Adrenal gland (tissue), 12 donors: Measurements from ENCODE around the gene SLC17A4. TPM values are rescaled to one million over a fixed set of nuclear protein-coding genes. Genes with fewer than 3 reads are reported as not detected.

ENCODE experiments used
- DNase-seq, 7 donors: peaks; one replicate each; pipeline ENCODE4 v3.0.0-alpha.2; 2019 to 2020
- H3K27ac ChIP-seq, 5 donors: fragments of 200-600 bp; sonication (generic) in 4 of 5; 1 replicate in 3 of 5; 2 replicates in 2 of 5; pipeline versions ENCODE4 v1.5.1 to v1.8.0; 2016 to 2020; ENCODE audit warnings: mild to moderate bottlenecking in 1 of 5
- H3K27me3 ChIP-seq: fragments of 200-600 bp; 2 replicates; pipeline ENCODE4 v1.8.0; 2021
- H3K36me3 ChIP-seq, 2 donors: fragments of 200-600 bp; replicated peaks in 1 of 2; 1 replicate in 1 of 2; 2 replicates in 1 of 2; pipeline versions ENCODE4 v1.5.1 to v1.8.0; 2018 to 2022
- H3K4me1 ChIP-seq, 2 donors: fragments of 200-600 bp; replicated peaks in 1 of 2; 1 replicate in 1 of 2; 2 replicates in 1 of 2; pipeline versions ENCODE4 v1.5.1 to v1.8.0; 2018 to 2021
- H3K4me3 ChIP-seq, 4 donors: fragments of 200-600 bp; sonication (generic) in 3 of 4; one replicate each; pipeline ENCODE4 v1.5.1; 2016 to 2018
- H3K9me3 ChIP-seq, 3 donors: fragments of 200-600 bp; sonication (generic) in 1 of 3; replicated peaks in 1 of 3; 1 replicate in 2 of 3; 2 replicates in 1 of 3; pipeline versions ENCODE4 v1.5.1 to v1.8.0; 2016 to 2021
- POLR2A ChIP-seq, 2 donors: fragments of 450-650 bp; IDR thresholded peaks; one replicate each; pipeline ENCODE4 v1.6.1; 2017; ENCODE audit warnings: antibody characterized with exemption in 2 of 2, mild to moderate bottlenecking in 2 of 2, moderate library complexity in 1 of 2
- WGBS, 4 donors: extraction: QIAGEN DNeasy Blood & Tissue Kit in 2 of 4; methylation state at CpG; one replicate each; pipeline versions ENCODE4 v1.1.5 to v1.1.7; 2013 to 2017; 5-methylcytosine and 5-hydroxymethylcytosine counted together
- intact Hi-C, 2 donors: fragments of 100-400 bp; cut with DNase I; formaldehyde crosslinking; loops; one replicate each; pipeline versions ENCODE4 v1.14.1 to v1.15.0; 2022 to 2023
- polyA plus RNA-seq, 3 donors: library from polyadenylated mRNA; stranded (reverse); fragments of 200-250 nt in 2 of 3; fragments of 350-450 nt in 1 of 3; fragmentation: Illumina TruSeq in 1 of 3; extraction: RNeasy Lipid Tissue Mini Kit (QIAGEN cat#74804) in 1 of 3; gene quantifications; one replicate each; pipeline ENCODE4 v1.2.3, GENCODE V29; 2013 to 2014
- total RNA-seq, 9 donors: library from RNA; depleted of rRNA in 4 of 9; stranded (reverse); fragments of >200 nt in 4 of 9; fragments of 120-200 nt in 1 of 9; fragmentation: NEBNext Ultra II Directional in 1 of 9; extraction: Animal tissue kit (Norgen Biotek cat#: 25700) in 1 of 9; gene quantifications; one replicate each; pipeline versions ENCODE4 v1.1.0 to v1.2.4, GENCODE V29; 2013 to 2023
- TF ChIP-seq, protein P1 (sequence below), 6 experiments: fragments of 450-650 bp in 4 of 6; fragments of 200-600 bp in 2 of 6; sonication (generic) in 1 of 6; IDR thresholded peaks; 1 replicate in 5 of 6; 2 replicates in 1 of 6; pipeline versions ENCODE4 v1.5.1 to v1.8.0; 2016 to 2021; ENCODE audit warnings: antibody characterized with exemption in 6 of 6, mild to moderate bottlenecking in 2 of 6, moderate library complexity in 1 of 6
- donor health status: healthy with polysubstance abuse.
- donor health status: Bipolar disorder and iron deficiency.
- donor health status: DM: yes; HTN: yes; CAD: no.
- donor health status: DM: no; HTN: no; CAD: no.
- donor health status: DM: no; HTN: no; CAD: no.
- donor health status: DM: yes; HTN: yes; CAD: no.

Gene SLC17A4
- total and polyA plus RNA-seq, 12 donors = 0.04 TPM; not detected in 11

DNA sequence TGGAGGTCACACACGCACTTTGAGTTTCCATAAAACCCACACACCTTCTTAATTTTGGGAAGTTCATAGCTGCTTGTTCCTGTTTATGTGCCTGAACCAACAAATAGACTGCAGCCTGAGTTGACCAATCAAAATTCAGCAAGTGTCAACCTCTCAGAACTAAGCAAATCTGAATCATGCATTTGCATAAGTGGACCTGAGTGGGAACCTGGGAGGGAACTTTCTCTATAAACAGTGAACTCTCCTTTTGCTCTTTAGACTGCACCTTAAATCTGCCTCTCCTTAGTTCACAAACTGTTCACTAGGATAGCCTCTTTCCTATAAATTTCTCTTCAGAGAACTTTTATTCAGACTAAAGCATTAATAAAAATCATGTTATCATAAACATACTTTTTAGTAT, 39.4 kb downstream of the SLC17A4 start:
- Histone ChIP-seq H3K27me3 (no peaks in the 10 kb centered on the region), H3K36me3 (no peaks in the 10 kb centered on the region), H3K9me3 (no peaks in the 10 kb centered on the region), H3K4me3 (no peak overlapping the region), H3K27ac (no peak overlapping the region), H3K4me1 (no peaks in the 10 kb centered on the region)
- DNase-seq = no peak
- intact Hi-C loops = no loop called here
- WGBS, 4 donors = 75 to 96% (median 89%) methylated on average over 1 of the region's 1 CpG
- no peak for TF ChIP-seq POLR2A (IDR thresholded peaks at IDR 0.05)
- TF ChIP-seq, protein P1, sequence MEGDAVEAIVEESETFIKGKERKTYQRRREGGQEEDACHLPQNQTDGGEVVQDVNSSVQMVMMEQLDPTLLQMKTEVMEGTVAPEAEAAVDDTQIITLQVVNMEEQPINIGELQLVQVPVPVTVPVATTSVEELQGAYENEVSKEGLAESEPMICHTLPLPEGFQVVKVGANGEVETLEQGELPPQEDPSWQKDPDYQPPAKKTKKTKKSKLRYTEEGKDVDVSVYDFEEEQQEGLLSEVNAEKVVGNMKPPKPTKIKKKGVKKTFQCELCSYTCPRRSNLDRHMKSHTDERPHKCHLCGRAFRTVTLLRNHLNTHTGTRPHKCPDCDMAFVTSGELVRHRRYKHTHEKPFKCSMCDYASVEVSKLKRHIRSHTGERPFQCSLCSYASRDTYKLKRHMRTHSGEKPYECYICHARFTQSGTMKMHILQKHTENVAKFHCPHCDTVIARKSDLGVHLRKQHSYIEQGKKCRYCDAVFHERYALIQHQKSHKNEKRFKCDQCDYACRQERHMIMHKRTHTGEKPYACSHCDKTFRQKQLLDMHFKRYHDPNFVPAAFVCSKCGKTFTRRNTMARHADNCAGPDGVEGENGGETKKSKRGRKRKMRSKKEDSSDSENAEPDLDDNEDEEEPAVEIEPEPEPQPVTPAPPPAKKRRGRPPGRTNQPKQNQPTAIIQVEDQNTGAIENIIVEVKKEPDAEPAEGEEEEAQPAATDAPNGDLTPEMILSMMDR (IDR thresholded peaks at IDR 0.05) = no peak

- H3K4me1 ChIP-seq = no peaks in the 10 kb centered on the region
- no peak overlapping the region for H3K4me3 ChIP-seq
- no peak overlapping the region for H3K27ac ChIP-seq
- DNase-seq = no peak
- 92 to 97% (median 95%) methylated on average over 2 of the region's 2 CpGs for WGBS, 4 donors
- no peaks in the 10 kb centered on the region for H3K36me3 ChIP-seq
- H3K9me3 ChIP-seq = no peaks in the 10 kb centered on the region
- TF ChIP-seq POLR2A (IDR thresholded peaks at IDR 0.05) = no peak
- TF ChIP-seq, protein P1 (IDR thresholded peaks at IDR 0.05) = no peak
- intact Hi-C loops = no loop called here
- H3K27me3 ChIP-seq = no peaks in the 10 kb centered on the region
Observed at GRCh38 chr6:25794784-25795183, 40.2 kb downstream of the SLC17A4 start.

DNA sequence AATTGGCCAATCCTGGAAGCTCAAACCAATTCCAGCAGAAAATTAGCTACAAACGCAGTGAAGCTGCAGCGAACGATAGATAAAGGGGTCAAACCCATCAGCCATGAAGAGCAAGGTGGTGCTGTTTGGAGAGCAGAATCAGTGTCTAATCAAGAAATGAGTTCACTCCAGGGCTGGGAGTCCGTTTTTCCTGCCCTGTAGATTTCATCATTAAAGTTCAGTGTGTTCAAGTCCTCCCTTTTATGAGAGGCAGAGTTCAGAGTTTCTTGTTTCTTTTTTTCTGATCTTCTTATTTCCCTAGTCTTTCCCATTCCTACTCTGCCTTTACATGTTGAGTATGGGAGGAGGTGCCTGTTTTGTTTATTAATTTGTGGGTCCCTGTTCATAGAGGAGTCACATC, 46.9 kb downstream of the SLC17A4 start:
- no peak for DNase-seq
- Histone ChIP-seq H3K27me3 (no peaks in the 10 kb centered on the region), H3K4me3 (no peak overlapping the region), H3K27ac (no peak overlapping the region), H3K4me1 (no peaks in the 10 kb centered on the region), H3K36me3 (no peaks in the 10 kb centered on the region), H3K9me3 (no peaks in the 10 kb centered on the region)
- TF ChIP-seq, protein P1 (IDR thresholded peaks at IDR 0.05) = no peak
- TF ChIP-seq POLR2A (IDR thresholded peaks at IDR 0.05) = no peak
- 73 to 79% (median 77%) methylated on average over 4 of the region's 4 CpGs for WGBS, 4 donors
- intact Hi-C loops = no loop called here

- no peaks in the 10 kb centered on the region for H3K36me3 ChIP-seq
- TF ChIP-seq, protein P1 (IDR thresholded peaks at IDR 0.05) = no peak
- TF ChIP-seq POLR2A (IDR thresholded peaks at IDR 0.05) = no peak
- no peak for DNase-seq
- no peak overlapping the region for H3K27ac ChIP-seq
- WGBS, 4 donors = 84 to 91% (median 87%) methylated on average over 2 of the region's 2 CpGs
- no peak overlapping the region for H3K4me3 ChIP-seq
- no peaks in the 10 kb centered on the region for H3K4me1 ChIP-seq
- H3K27me3 ChIP-seq = no peaks in the 10 kb centered on the region
- intact Hi-C loops = no loop called here
- no peaks in the 10 kb centered on the region for H3K9me3 ChIP-seq
Observed at GRCh38 chr6:25804804-25805203, 50.3 kb downstream of the SLC17A4 start.
